IMR-90 (cell line): ENCODE data around the gene PRKCE. TPM values are rescaled to one million over a fixed set of nuclear protein-coding genes. Genes with fewer than 3 reads are reported as not detected.
A peak's percentile ranks its signal among the peaks of the same experiment; 100 is the strongest.

Experiments
- ATAC-seq: fragments of 200-7000 bp; cut with Tn5 transposase; 2 replicates; pipeline ENCODE4 v1.9.1; 2020; ENCODE audit warnings: low read depth, mild to moderate bottlenecking, moderate library complexity
- BruUV-seq: library from RNA; stranded (reverse); fragments of 400-500 nt; replicated peaks from 2 replicates; lab custom pipeline; 2021; lab: Mats Ljungman, UMichigan
- CTCF ChIA-PET: fragments of 300-600 bp; formaldehyde crosslinking; extraction: SDS; loops from one replicate; lab custom pipeline; 2021; ENCODE audit warnings: antibody characterized with exemption; lab: Yijun Ruan, JAX
- POLR2A ChIA-PET: fragments of 300-600 bp; sonication (Branson Sonifier 250); formaldehyde crosslinking; loops from one replicate; lab custom pipeline; 2022; ENCODE audit warnings: antibody characterized with exemption; ENCODE audit not compliant: unreplicated experiment; lab: Charles Lee
- DNase-seq: peaks from one replicate; pipeline ENCODE4 v3.0.0; 2013
- H2AFZ ChIP-seq: replicated peaks from 2 replicates; pipeline ENCODE3; 2013; ENCODE audit warnings: low read length, mild to moderate bottlenecking; ENCODE audit not compliant: poor library complexity
- H2AK5ac ChIP-seq: 2 replicates; pipeline ENCODE4 v1.6.1; 2013; ENCODE audit warnings: low read depth, low read length, inconsistent platforms
- H2AK9ac ChIP-seq: replicated peaks from 2 replicates; pipeline ENCODE3; 2013; ENCODE audit warnings: mild to moderate bottlenecking, low read depth, low read length, moderate library complexity; ENCODE audit not compliant: poor library complexity
- H2BK120ac ChIP-seq: 2 replicates; pipeline ENCODE4 v1.6.1; 2013; ENCODE audit warnings: low read depth, low read length, inconsistent platforms
- H2BK15ac ChIP-seq: 3 replicates; pipeline ENCODE4 v1.6.1; 2013; ENCODE audit warnings: low read depth, low read length, inconsistent platforms
- H2BK20ac ChIP-seq: 2 replicates; pipeline ENCODE4 v1.6.1; 2013; ENCODE audit warnings: low read depth, mild to moderate bottlenecking, inconsistent platforms, low read length, moderate library complexity
- H2BK5ac ChIP-seq: 2 replicates; pipeline ENCODE4 v1.6.1; 2013; ENCODE audit warnings: mild to moderate bottlenecking, low read depth, low read length, inconsistent platforms; ENCODE audit not compliant: poor library complexity, severe bottlenecking
- H3K14ac ChIP-seq: replicated peaks from 2 replicates; pipeline ENCODE4 v1.6.1; 2013; ENCODE audit warnings: low read depth, low read length, inconsistent platforms
- H3K18ac ChIP-seq: 2 replicates; pipeline ENCODE4 v1.6.1; 2013; ENCODE audit warnings: low read depth, low read length, control low read depth
- H3K23ac ChIP-seq: 2 replicates; pipeline ENCODE4 v1.6.1; 2013; ENCODE audit warnings: low read depth, low read length, inconsistent platforms
- H3K27ac ChIP-seq: 2 replicates; pipeline ENCODE4 v1.5.1; 2013; ENCODE audit warnings: mild to moderate bottlenecking, control low read depth, low read length; ENCODE audit not compliant: insufficient read depth
- H3K27me3 ChIP-seq: 2 replicates; pipeline ENCODE4 v1.6.1; 2013; ENCODE audit warnings: low read length; ENCODE audit not compliant: control insufficient read depth, insufficient read depth
- H3K36me3 ChIP-seq: 2 replicates; pipeline ENCODE4 v1.6.1; 2013; ENCODE audit warnings: low read length, mixed read lengths; ENCODE audit not compliant: control insufficient read depth, insufficient read depth
- H3K4ac ChIP-seq: 2 replicates; pipeline ENCODE4 v1.6.1; 2013; ENCODE audit warnings: low read depth, low read length, inconsistent platforms
- H3K4me1 ChIP-seq: 2 replicates; pipeline ENCODE4 v1.6.1; 2013; ENCODE audit warnings: low read length, mixed read lengths; ENCODE audit not compliant: control insufficient read depth, insufficient read depth
- H3K4me2 ChIP-seq: 2 replicates; pipeline ENCODE4 v1.6.1; 2013; ENCODE audit warnings: low read depth, mild to moderate bottlenecking, control low read depth, low read length, moderate library complexity
- H3K4me3 ChIP-seq: 2 replicates; pipeline ENCODE4 v1.5.1; 2013; ENCODE audit warnings: low read depth, mild to moderate bottlenecking, control low read depth, low read length, moderate library complexity; ENCODE audit not compliant: insufficient read depth
- H3K56ac ChIP-seq: 2 replicates; pipeline ENCODE4 v1.6.1; 2013; ENCODE audit warnings: low read length, inconsistent platforms; ENCODE audit not compliant: insufficient read depth; ENCODE audit errors: extremely low read depth
- H3K79me1 ChIP-seq, 2 experiments: 2 replicates each; pipeline ENCODE4 v1.6.1; 2013; ENCODE audit warnings: low read length in 2 of 2, inconsistent platforms in 1 of 2, low read depth in 1 of 2
- H3K9ac ChIP-seq: 2 replicates; pipeline ENCODE4 v1.6.1; 2013; ENCODE audit warnings: low read depth, low read length, control low read depth
- H3K9me1 ChIP-seq: 2 replicates; pipeline ENCODE4 v1.6.1; 2013; ENCODE audit warnings: low read length, inconsistent platforms; ENCODE audit not compliant: insufficient read depth
- H3K9me3 ChIP-seq: 2 replicates; pipeline ENCODE4 v1.6.1; 2013; ENCODE audit warnings: low read length; ENCODE audit not compliant: control insufficient read depth, insufficient read depth
- H4K20me1 ChIP-seq: 2 replicates; pipeline ENCODE4 v1.6.1; 2013; ENCODE audit warnings: low read length, inconsistent platforms; ENCODE audit not compliant: insufficient read depth
- H4K5ac ChIP-seq: 2 replicates; pipeline ENCODE4 v1.6.1; 2013; ENCODE audit warnings: mild to moderate bottlenecking, low read depth, low read length, control low read depth
- H4K8ac ChIP-seq, 2 experiments: 2 replicates each; pipeline ENCODE4 v1.6.1; 2013; ENCODE audit warnings: low read depth in 2 of 2, low read length in 2 of 2, control low read depth in 1 of 2, inconsistent platforms in 1 of 2
- H4K91ac ChIP-seq: 2 replicates; pipeline ENCODE4 v1.6.1; 2013; ENCODE audit warnings: low read depth, low read length, inconsistent platforms; ENCODE audit not compliant: insufficient read depth
- BHLHE40 ChIP-seq: fragments of 150-350 bp; IDR thresholded peaks from 2 replicates; pipeline ENCODE4 v1.6.1; 2016; ENCODE audit warnings: mild to moderate bottlenecking, low read depth, low read length
- MXI1 ChIP-seq: IDR thresholded peaks from 2 replicates; pipeline ENCODE4 v1.6.1; 2012; ENCODE audit warnings: low read depth, mild to moderate bottlenecking, low read length, moderate library complexity, borderline replicate concordance
- RFX5 ChIP-seq: IDR thresholded peaks from 2 replicates; pipeline ENCODE4 v1.8.0; 2012; ENCODE audit warnings: low read depth, mild to moderate bottlenecking, low read length, moderate library complexity
- USF2 ChIP-seq: fragments of 150-350 bp; IDR thresholded peaks from 2 replicates; pipeline ENCODE4 v1.6.1; 2017; ENCODE audit warnings: mild to moderate bottlenecking, antibody characterized with exemption, low read length, low read depth
- WGBS, 2 experiments: methylation state at CpG; one replicate each; pipeline versions ENCODE4 v1.1.5 to v1.1.7; 2013; ENCODE audit warnings: missing lambda C conversion rate in 2 of 2; ENCODE audit not compliant: insufficient read length in 1 of 2; ENCODE audit errors: extremely low coverage in 2 of 2; 5-methylcytosine and 5-hydroxymethylcytosine counted together
- dilution Hi-C: fragments of 300-500 bp; cut with HindIII; formaldehyde crosslinking; loops from one replicate; pipeline ENCODE4 v1.14.3; 2018; ENCODE audit warnings: low sequenced_read_pairs; ENCODE audit not compliant: unreplicated experiment
- in situ Hi-C: fragments of 300-500 bp; cut with MboI; formaldehyde crosslinking; loops from 3 replicates; pipeline ENCODE4 v1.14.3; 2019; ENCODE audit warnings: low sequenced_read_pairs, inconsistent platforms, mixed read lengths
- intact Hi-C: fragments of 100-400 bp; cut with micrococcal nuclease; formaldehyde crosslinking; loops from 2 replicates; pipeline ENCODE4 v1.10.0; 2022
- polyA plus RNA-seq, 3 experiments: library from polyadenylated mRNA; depleted of rRNA; stranded (reverse); fragments of >200 nt; gene quantifications; 2 replicates each; pipeline ENCODE4 v1.2.3, GENCODE V29; 2012; ENCODE audit warnings: low replicate concordance in 1 of 3
- total RNA-seq: library from RNA; depleted of rRNA; stranded (reverse); fragments of >200 nt; gene quantifications from 2 replicates; pipeline ENCODE4 v1.2.3, GENCODE V29; 2012

The PRKCE gene
- total and polyA plus RNA-seq, 2 of the 4 experiments (the other 2 are of a cell fraction): 8.1 to 32.4 TPM

GRCh38 chr2:45652090-45653031 lies 886 bp downstream of the PRKCE start:
- Histone ChIP-seq H3K9me1 (no peaks in the 10 kb centered on the region), H4K20me1 (peaks cover 12% of the 10 kb centered on the region; the same call in 1 of the 2 replicates), H3K79me1 (peaks cover 27 to 51% of the 10 kb centered on the region in 2 experiments), H3K27me3 (no peaks in the 10 kb centered on the region), H3K9me3 (no peaks in the 10 kb centered on the region), H3K4me1 (peaks cover 4% of the 10 kb centered on the region), H2BK5ac (no peak overlapping the region), H3K9ac (peak overlapping the region; percentile 85), H3K27ac (peak overlapping the region; percentile 77), H2BK20ac (peak overlapping the region; percentile 20; the same call in 1 of the 2 replicates), H3K18ac (0 out of 2 replicates have a peak overlapping the region, but pooled peaks have one; percentile 43), H3K56ac (no peak overlapping the region; the same call in 1 of the 2 replicates), H3K14ac (peak overlapping the region; percentile 26), H3K23ac (peak overlapping the region; percentile 49), H2AK5ac (no peak overlapping the region), H2BK120ac (no peak overlapping the region), H4K5ac (no peak overlapping the region; the same call in 1 of the 2 replicates), H2BK15ac (no peak overlapping the region), H3K4me3 (peak overlapping the region; percentile 49), H3K36me3 (no peaks in the 10 kb centered on the region), H4K91ac (no peak overlapping the region), H2AK9ac (peak overlapping the region; percentile 2), H3K4ac (peak overlapping the region; percentile 1; the same call in 1 of the 2 replicates), H4K8ac (peak overlapping the region in 1 of 2 experiments; percentile 53; a peak in 1 of 4 replicates), H3K4me2 (peak overlapping the region; percentile 97), H2AFZ (peak overlapping the region; percentile 95)
- DNase-seq (peak; percentile 57), ATAC-seq (no peak)
- ChIA-PET CTCF (interaction anchor here (1.2 kb wide), 1 partner anchor 127 kb away, joined by 4 read pairs; no protein-coding TSS in a partner anchor), POLR2A (no interaction called here)
- 3% methylated on average over 12 of the region's 53 CpGs; no CpG with 5 or more reads in 1 of the 2 experiments for WGBS, 2 experiments
- dilution Hi-C loops: no loop called here
- TF ChIP-seq BHLHE40: 0 out of 2 replicates have a peak, but pooled peaks have one; percentile 22
- no peak for TF ChIP-seq RFX5
- TF ChIP-seq MXI1: peak; percentile 92
- peak; percentile 49; the same call in 1 of the 2 replicates for TF ChIP-seq USF2
- BruUV-seq: no TSS peak
- in situ Hi-C loops: no loop called here
- intact Hi-C loops: loop anchor here (5.0 kb wide), 1 partner anchor 105 kb away; no protein-coding TSS in a partner anchor
